SU-DHL-6 (cell line): ENCODE results near the gene STOML3.

Experiments used
- H2AFZ ChIP-seq: fragments of 200-600 bp; sonication (generic); 2 replicates; pipeline ENCODE4 v1.6.1; 2014; ENCODE audit warnings: low read depth, mild to moderate bottlenecking, moderate library complexity, mixed read lengths, antibody characterized with exemption, low read length; ENCODE audit not compliant: severe bottlenecking
- H3F3A ChIP-seq: fragments of 200-600 bp; shearing (Covaris generic); 2 replicates; pipeline ENCODE4 v1.6.0; 2016; ENCODE audit warnings: antibody characterized with exemption, mild to moderate bottlenecking; ENCODE audit not compliant: insufficient read depth
- H3K27ac ChIP-seq: fragments of 200-600 bp; sonication (generic); 2 replicates; pipeline ENCODE4 v1.5.1; 2016; ENCODE audit warnings: low read depth, mild to moderate bottlenecking, low read length, moderate library complexity, mixed read lengths
- H3K27me3 ChIP-seq: fragments of 200-600 bp; sonication (generic), shearing (Covaris generic); 2 replicates; pipeline ENCODE4 v1.6.0; 2014; ENCODE audit warnings: mild to moderate bottlenecking, low read length
- H3K36me3 ChIP-seq: fragments of 200-600 bp; sonication (generic); 2 replicates; pipeline ENCODE4 v1.6.1; 2014; ENCODE audit warnings: mild to moderate bottlenecking, low read length, mixed read lengths
- H3K4me2 ChIP-seq: fragments of 300-600, 200-600 bp; shearing (Covaris generic), sonication (generic); 2 replicates; pipeline ENCODE4 v1.6.0; 2014; ENCODE audit warnings: low read length, low read depth, mild to moderate bottlenecking; ENCODE audit not compliant: poor library complexity, severe bottlenecking
- H3K4me3 ChIP-seq: fragments of 200-600 bp; sonication (generic); 2 replicates; pipeline ENCODE4 v1.5.1; 2014; ENCODE audit warnings: antibody characterized with exemption, low read length, mild to moderate bottlenecking, mixed read lengths; ENCODE audit not compliant: insufficient read depth, poor library complexity, severe bottlenecking
- H3K79me2 ChIP-seq: fragments of 200-600 bp; sonication (generic); 2 replicates; pipeline ENCODE4 v1.6.1; 2014; ENCODE audit warnings: mild to moderate bottlenecking, low read length, moderate library complexity; ENCODE audit not compliant: insufficient read depth
- H3K9ac ChIP-seq: fragments of 200-600 bp; sonication (generic); 2 replicates; pipeline ENCODE4 v1.7.0; 2014; ENCODE audit warnings: mild to moderate bottlenecking, low read length
- H3K9me2 ChIP-seq: fragments of 200-600 bp; sonication (generic); replicated peaks from 2 replicates; pipeline ENCODE4 v1.6.1; 2014; ENCODE audit warnings: low read length; ENCODE audit not compliant: insufficient read depth
- H3K9me3 ChIP-seq: fragments of 200-600 bp; sonication (generic); 2 replicates; pipeline ENCODE4 v1.6.1; 2014; ENCODE audit warnings: low read length, mixed read lengths; ENCODE audit not compliant: insufficient read depth
- H4K20me1 ChIP-seq: fragments of 200-600 bp; sonication (generic); 2 replicates; pipeline ENCODE4 v1.6.1; 2014; ENCODE audit warnings: low read depth, mild to moderate bottlenecking, antibody characterized with exemption, low read length, moderate library complexity, mixed read lengths
- CTCF ChIP-seq: fragments of 200-600 bp; sonication (generic); IDR thresholded peaks from one replicate; pipeline ENCODE4 v1.5.1; 2017; ENCODE audit warnings: antibody characterized with exemption, mild to moderate bottlenecking, low read length, moderate library complexity; ENCODE audit not compliant: insufficient read depth, poor library complexity, severe bottlenecking
- EZH2phosphoT487 ChIP-seq: fragments of 200-600 bp; sonication (generic), shearing (Covaris generic); conservative IDR thresholded peaks from 2 replicates; pipeline ENCODE4 v1.6.1; 2018; ENCODE audit warnings: mild to moderate bottlenecking, antibody characterized with exemption, low read length, moderate library complexity, mixed read lengths

STOML3 gene

GRCh38 chr13:39034085-39034484 lies 43.5 kb upstream of the STOML3 start:
- Histone ChIP-seq H3K9ac (0 out of 2 replicates have a peak overlapping the region, but pooled peaks have one; percentile 68), H3K4me2 (peak overlapping the region; percentile 83), H3F3A (peaks cover 10% of the 10 kb centered on the region; the same call in 1 of the 2 replicates), H3K36me3 (peaks cover 16% of the 10 kb centered on the region), H3K4me3 (no peak overlapping the region), H3K9me3 (no peaks in the 10 kb centered on the region), H3K9me2 (no peaks in the 10 kb centered on the region), H3K79me2 (peaks cover 79% of the 10 kb centered on the region), H2AFZ (no peak overlapping the region), H3K27ac (no peak overlapping the region), H4K20me1 (no peaks in the 10 kb centered on the region), H3K27me3 (no peaks in the 10 kb centered on the region)
- TF ChIP-seq CTCF: no peak
- TF ChIP-seq EZH2phosphoT487: no peak

DNA sequence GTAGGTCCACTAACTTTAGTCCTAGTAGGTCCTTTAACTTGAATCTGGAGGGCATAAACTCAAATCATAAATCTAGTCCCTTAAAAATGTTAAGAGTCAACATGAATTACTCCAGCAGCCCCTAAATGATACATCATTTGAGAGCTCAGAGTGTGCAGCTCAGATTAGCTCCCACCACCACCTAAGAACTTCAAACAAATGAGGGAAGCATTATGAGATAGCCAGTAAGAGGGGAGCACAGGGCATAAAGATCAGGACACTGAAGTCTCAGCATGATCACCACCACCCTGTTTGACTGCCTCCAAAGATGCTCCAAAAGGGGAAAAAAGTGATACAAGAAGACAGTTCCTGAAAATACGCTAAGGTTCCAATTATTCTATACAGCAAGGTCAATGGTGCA lies 41.5 kb upstream of the STOML3 start:
- H3K9ac ChIP-seq: no peak overlapping the region
- TF ChIP-seq CTCF (no peak), EZH2phosphoT487 (no peak)
- H3K27ac ChIP-seq: no peak overlapping the region
- no peaks in the 10 kb centered on the region for H3K9me3 ChIP-seq
- H3K4me2 ChIP-seq: no peak overlapping the region
- peaks cover 3% of the 10 kb centered on the region; the same call in 1 of the 2 replicates for H3F3A ChIP-seq
- no peak overlapping the region for H3K4me3 ChIP-seq
- no peaks in the 10 kb centered on the region for H3K9me2 ChIP-seq
- H4K20me1 ChIP-seq: no peaks in the 10 kb centered on the region
- H3K79me2 ChIP-seq: peaks cover 73% of the 10 kb centered on the region
- no peak overlapping the region for H2AFZ ChIP-seq
- no peaks in the 10 kb centered on the region for H3K27me3 ChIP-seq
- H3K36me3 ChIP-seq: peaks cover 34% of the 10 kb centered on the region

DNA sequence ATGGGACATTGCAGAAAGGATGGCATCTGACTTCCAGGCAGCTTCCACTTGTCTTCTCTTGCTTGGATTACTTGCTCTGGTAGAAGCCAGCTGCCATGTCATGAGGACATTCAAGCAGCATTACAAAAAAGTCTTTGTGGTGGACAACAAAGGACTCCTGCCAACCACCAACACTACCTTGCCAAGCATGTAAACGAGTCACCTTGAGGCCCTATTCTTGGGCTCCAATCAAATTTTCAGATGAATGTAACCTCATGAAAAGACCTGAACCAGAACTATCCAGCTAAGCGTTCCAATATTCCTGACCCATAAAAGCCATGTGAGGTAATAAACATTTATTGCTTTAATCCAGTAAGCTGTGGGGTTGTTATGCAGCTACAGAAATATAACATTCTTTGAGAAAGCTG lies 34.8 kb upstream of the STOML3 start:
- H3K4me2 ChIP-seq: no peak overlapping the region
- H3K27ac ChIP-seq: no peak overlapping the region
- no peaks in the 10 kb centered on the region for H4K20me1 ChIP-seq
- no peak for TF ChIP-seq CTCF
- TF ChIP-seq EZH2phosphoT487: no peak
- no peaks in the 10 kb centered on the region for H3F3A ChIP-seq
- no peaks in the 10 kb centered on the region for H3K9me2 ChIP-seq
- H2AFZ ChIP-seq: no peak overlapping the region
- no peaks in the 10 kb centered on the region for H3K9me3 ChIP-seq
- H3K4me3 ChIP-seq: no peak overlapping the region
- peaks cover 7% of the 10 kb centered on the region for H3K79me2 ChIP-seq
- H3K36me3 ChIP-seq: peaks cover 86% of the 10 kb centered on the region
- no peaks in the 10 kb centered on the region for H3K27me3 ChIP-seq
- H3K9ac ChIP-seq: no peak overlapping the region

- peaks cover 72% of the 10 kb centered on the region for H3K36me3 ChIP-seq
- H3K9me3 ChIP-seq: no peaks in the 10 kb centered on the region
- no peaks in the 10 kb centered on the region for H3F3A ChIP-seq
- H3K79me2 ChIP-seq: no peaks in the 10 kb centered on the region
- no peaks in the 10 kb centered on the region for H3K9me2 ChIP-seq
- no peak overlapping the region for H3K4me3 ChIP-seq
- TF ChIP-seq CTCF (no peak), EZH2phosphoT487 (no peak)
- no peaks in the 10 kb centered on the region for H4K20me1 ChIP-seq
- H3K9ac ChIP-seq: no peak overlapping the region
- no peak overlapping the region for H2AFZ ChIP-seq
- H3K4me2 ChIP-seq: no peak overlapping the region
- H3K27ac ChIP-seq: no peak overlapping the region
- H3K27me3 ChIP-seq: no peaks in the 10 kb centered on the region
These were observed 33.1 kb upstream of the STOML3 start for GRCh38 chr13:39023761-39024160.
